Spinal cord (tissue), 10 donors: ENCODE data around the gene SLC1A1. TPM values are rescaled to one million over a fixed set of nuclear protein-coding genes. Genes with fewer than 3 reads are reported as not detected.

Experiments
- DNase-seq, 6 donors: peaks; one replicate each; pipeline versions ENCODE4 v3.0.0 to v3.0.0-alpha.2; 2013 to 2015; ENCODE audit warnings: low spot score in 6 of 6, low read depth in 4 of 6
- H3K27ac ChIP-seq: one replicate; pipeline ENCODE4 v1.5.1; 2013; ENCODE audit warnings: low read depth, low read length, control low read depth
- H3K27me3 ChIP-seq: one replicate; pipeline ENCODE4 v1.6.1; 2013; ENCODE audit warnings: low read length; ENCODE audit not compliant: control insufficient read depth, insufficient read depth
- H3K36me3 ChIP-seq: one replicate; pipeline ENCODE4 v1.6.1; 2013; ENCODE audit warnings: low read length; ENCODE audit not compliant: control insufficient read depth, insufficient read depth
- H3K4me1 ChIP-seq: one replicate; pipeline ENCODE4 v1.6.1; 2013; ENCODE audit warnings: low read length; ENCODE audit not compliant: control insufficient read depth, insufficient read depth
- H3K4me3 ChIP-seq: one replicate; pipeline ENCODE4 v1.5.1; 2013; ENCODE audit warnings: low read depth, low read length, control low read depth
- H3K9me3 ChIP-seq: one replicate; pipeline ENCODE4 v1.6.1; 2013; ENCODE audit warnings: low read length; ENCODE audit not compliant: control insufficient read depth, insufficient read depth
- WGBS: methylation state at CpG from one replicate; pipeline ENCODE4 v1.1.5; 2013; ENCODE audit warnings: missing lambda C conversion rate; ENCODE audit not compliant: insufficient coverage; 5-methylcytosine and 5-hydroxymethylcytosine counted together
- polyA plus RNA-seq, 2 donors: library from polyadenylated mRNA; unstranded; fragments of 120-200 nt; gene quantifications; one replicate each; pipeline ENCODE4 v1.2.1, GENCODE V29; 2013; ENCODE audit not compliant: insufficient read length in 2 of 2
- total RNA-seq, 2 donors: library from RNA; depleted of rRNA in 1 of 2; stranded (reverse); fragments of 120-200 nt in 1 of 2; fragments of >200 nt in 1 of 2; gene quantifications; one replicate each; pipeline versions ENCODE4 v1.2.3 to v1.2.4, GENCODE V29; 2013 to 2014
- donor health status: healthy.

The SLC1A1 gene
- total and polyA plus RNA-seq, 4 donors = 22.3 to 67.7 (median 50.5) TPM

DNA sequence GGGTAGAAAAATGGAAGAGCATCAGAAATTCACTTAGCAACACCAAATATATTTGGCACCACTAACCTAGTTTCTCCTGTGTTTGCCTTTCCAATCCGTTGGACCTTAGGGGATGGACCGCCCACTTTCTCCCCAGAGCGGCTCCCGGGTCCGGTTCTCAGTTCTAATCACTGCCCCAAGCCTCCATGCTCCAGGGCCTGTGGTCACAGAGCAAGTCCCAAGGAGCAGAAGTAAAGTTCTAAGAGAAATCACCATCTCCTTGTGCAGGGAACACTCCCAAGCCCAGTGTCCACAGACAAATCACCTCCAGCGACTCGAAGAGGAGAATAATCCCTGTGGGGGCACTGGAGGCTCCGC is 728 bp upstream of the SLC1A1 start:
- Histone ChIP-seq H3K4me3 (peak overlapping the region; percentile 65), H3K9me3 (no peaks in the 10 kb centered on the region), H3K36me3 (no peaks in the 10 kb centered on the region), H3K27me3 (peaks cover 10% of the 10 kb centered on the region), H3K4me1 (peaks cover 23% of the 10 kb centered on the region), H3K27ac (no peak overlapping the region)
- WGBS = 0% methylated on average over 6 of the region's 8 CpGs
- peak in 2 of 6 donors; percentile 2 to 4 for DNase-seq

DNA sequence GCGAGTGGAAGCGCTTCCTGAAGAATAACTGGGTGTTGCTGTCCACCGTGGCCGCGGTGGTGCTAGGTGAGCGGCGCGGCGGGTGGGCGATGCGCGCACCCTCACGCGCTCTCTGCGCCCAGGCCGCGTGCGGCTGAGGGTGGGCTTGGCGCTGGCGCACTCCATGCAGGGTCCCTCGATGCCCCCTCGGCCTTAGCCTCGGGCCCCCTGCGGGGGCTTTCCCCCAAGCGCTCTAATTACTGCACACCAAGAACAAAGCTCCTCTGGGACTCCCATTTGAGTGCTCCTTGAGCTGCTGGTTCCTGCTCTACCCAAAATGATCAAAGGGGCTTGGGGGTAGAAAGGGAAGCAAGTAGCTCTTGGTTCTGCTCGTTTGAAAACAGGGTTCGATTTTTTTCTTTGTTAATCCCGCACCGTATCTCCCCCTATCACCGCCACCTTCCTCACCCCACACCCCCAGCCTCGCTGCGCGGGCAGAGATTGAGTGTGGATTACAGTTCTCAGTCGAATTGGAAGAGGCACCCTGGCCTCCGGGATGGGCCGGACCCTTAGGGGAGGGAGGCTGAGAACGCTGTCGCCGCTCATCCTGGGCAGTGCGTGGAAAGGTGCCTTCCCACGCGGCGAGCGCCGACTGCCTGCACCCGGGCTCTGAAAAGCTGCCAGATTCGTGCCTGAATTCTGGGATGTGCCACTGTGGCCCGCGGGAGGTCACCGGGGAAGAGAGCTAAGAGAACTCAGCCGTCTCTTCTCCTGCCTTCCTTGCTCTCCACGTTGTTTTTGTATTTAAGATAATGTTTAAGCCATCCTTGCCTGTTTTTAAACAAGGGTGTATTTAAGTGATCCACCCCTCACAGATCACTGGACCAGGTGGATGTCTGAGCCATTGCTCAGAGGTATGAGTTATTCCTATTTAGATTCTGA is 697 bp downstream of the SLC1A1 start:
- WGBS = under 1% methylated on average over 42 of the region's 52 CpGs

DNA sequence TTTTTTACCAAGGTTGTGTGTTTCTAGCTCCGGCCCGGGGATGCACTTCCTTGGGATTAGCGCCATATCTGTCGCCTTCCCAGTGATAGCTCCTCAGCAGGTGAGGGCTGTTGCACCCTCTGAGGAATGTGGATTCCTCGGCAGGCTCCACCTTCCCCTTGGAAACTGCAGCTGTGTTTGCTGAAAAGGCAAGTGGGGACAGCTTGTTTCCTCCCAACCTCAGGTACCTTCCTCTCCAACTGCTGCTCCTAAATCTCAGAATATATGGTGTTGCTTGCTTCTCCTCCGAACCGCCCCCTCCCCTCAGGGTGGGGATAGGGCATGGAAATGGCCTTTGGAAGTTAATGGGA is 1.3 kb downstream of the SLC1A1 start:
- no peaks in the 10 kb centered on the region for H3K9me3 ChIP-seq
- WGBS = 0% methylated on average over 5 of the region's 7 CpGs
- peaks cover 10% of the 10 kb centered on the region for H3K27me3 ChIP-seq
- peak in 1 of 6 donors; percentile 69 for DNase-seq
- H3K27ac ChIP-seq = no peak overlapping the region
- no peaks in the 10 kb centered on the region for H3K36me3 ChIP-seq
- H3K4me1 ChIP-seq = peaks cover 26% of the 10 kb centered on the region
- peak overlapping the region; percentile 65 for H3K4me3 ChIP-seq

More for the DNA sequence above, 697 bp downstream of the SLC1A1 start:
- no peaks in the 10 kb centered on the region for H3K9me3 ChIP-seq
- no peaks in the 10 kb centered on the region for H3K36me3 ChIP-seq
- H3K4me1 ChIP-seq = peaks cover 26% of the 10 kb centered on the region
- peak; percentile 5 to 71 (median 18) for DNase-seq
- peaks cover 10% of the 10 kb centered on the region for H3K27me3 ChIP-seq
- H3K27ac ChIP-seq = peak overlapping the region; percentile 52
- H3K4me3 ChIP-seq = peak overlapping the region; percentile 65

DNA sequence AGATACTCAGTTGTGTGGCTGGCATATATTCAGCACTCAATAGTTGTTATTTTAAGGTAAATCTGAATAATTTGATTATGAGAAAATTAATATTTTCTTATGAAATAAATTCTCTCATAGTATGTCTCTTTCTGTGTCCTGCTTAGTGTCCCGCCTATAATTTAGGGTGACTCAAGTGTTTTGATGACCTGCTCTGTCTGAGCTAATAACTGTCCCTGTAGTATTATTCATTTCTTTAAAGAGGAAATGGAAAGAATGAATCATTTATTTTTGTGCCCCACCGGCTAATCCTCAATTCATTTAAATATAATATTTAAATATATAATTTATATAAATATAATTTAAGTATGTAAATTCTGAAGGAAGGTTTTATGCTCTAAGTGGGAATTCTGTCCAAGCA is 4.1 kb downstream of the SLC1A1 start:
- DNase-seq = no peak
- Histone ChIP-seq H3K36me3 (no peaks in the 10 kb centered on the region), H3K27me3 (peaks cover 10% of the 10 kb centered on the region), H3K4me1 (peaks cover 26% of the 10 kb centered on the region), H3K9me3 (no peaks in the 10 kb centered on the region), H3K27ac (no peak overlapping the region), H3K4me3 (no peak overlapping the region)
- no CpG with 5 or more reads among the region's 2 CpGs for WGBS

DNA sequence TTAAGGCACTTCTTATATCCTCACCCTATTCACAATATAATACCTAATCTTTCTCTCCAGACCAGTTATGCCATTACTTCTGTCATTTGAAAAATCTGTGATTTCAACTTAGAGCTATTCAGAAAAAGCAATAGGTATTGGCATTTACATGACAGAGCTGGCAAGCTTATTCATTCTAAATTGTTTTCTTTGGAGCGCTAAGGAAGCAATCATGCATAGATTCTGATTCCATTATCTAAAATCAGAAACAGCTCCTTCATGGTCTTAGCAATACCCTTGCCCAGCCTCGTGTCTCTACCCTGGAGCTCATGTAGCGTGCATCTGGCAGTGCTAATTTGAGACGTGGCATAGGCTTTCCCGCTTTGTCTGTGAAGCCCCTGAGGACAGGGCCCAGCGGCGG is 4.5 kb downstream of the SLC1A1 start:
- WGBS = 85% methylated on average over 7 of the region's 7 CpGs
- Histone ChIP-seq H3K4me3 (no peak overlapping the region), H3K9me3 (no peaks in the 10 kb centered on the region), H3K36me3 (no peaks in the 10 kb centered on the region), H3K27me3 (peaks cover 10% of the 10 kb centered on the region), H3K4me1 (peaks cover 21% of the 10 kb centered on the region), H3K27ac (no peak overlapping the region)
- no peak for DNase-seq

DNA sequence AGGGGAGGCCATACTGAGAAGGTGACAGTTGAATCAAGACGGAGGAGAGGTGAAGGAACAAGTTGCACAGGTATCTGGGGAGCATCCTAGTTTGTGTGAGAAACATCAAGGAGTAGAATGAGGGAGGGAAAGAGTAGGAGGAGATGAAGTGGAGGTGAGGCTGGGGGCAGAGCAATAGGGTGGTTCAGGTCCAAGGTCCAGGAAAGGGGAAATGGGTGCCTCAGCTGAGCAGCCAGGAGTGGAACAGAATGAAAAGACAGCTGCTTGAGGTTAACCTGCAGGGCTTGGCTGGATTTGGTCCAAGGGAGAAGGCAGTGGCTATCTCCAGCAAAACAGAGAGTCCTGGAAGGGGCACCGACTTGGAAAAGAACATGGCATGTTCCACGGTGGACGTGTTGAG is 5.3 kb downstream of the SLC1A1 start:
- no peak overlapping the region for H3K27ac ChIP-seq
- WGBS = 87% methylated on average over 4 of the region's 4 CpGs
- peaks cover 25% of the 10 kb centered on the region for H3K4me1 ChIP-seq
- no peak for DNase-seq
- H3K36me3 ChIP-seq = no peaks in the 10 kb centered on the region
- peaks cover 10% of the 10 kb centered on the region for H3K27me3 ChIP-seq
- no peak overlapping the region for H3K4me3 ChIP-seq
- H3K9me3 ChIP-seq = no peaks in the 10 kb centered on the region

DNA sequence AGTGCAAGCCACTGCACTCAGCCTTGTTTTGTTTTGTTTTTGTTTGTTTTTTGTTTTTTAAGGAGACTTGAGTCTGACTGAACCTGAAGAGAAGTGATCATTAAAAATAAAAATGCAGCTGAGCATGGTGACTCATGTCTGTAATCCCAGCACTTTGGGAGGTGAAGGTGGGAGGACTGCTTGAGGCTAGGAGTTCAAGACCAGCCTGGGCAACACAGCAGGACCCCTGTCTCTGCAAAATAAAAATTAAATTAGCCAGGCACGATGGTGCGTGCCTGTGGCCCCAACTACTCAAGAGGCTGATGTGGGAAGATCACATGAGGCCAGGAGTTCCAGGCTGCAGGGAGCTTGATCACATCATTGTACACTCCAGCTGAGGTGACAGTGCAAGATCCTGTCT is 6.2 kb downstream of the SLC1A1 start:
- peaks cover 21% of the 10 kb centered on the region for H3K4me1 ChIP-seq
- peaks cover 4% of the 10 kb centered on the region for H3K27me3 ChIP-seq
- H3K27ac ChIP-seq = no peak overlapping the region
- no peak overlapping the region for H3K4me3 ChIP-seq
- H3K9me3 ChIP-seq = no peaks in the 10 kb centered on the region
- WGBS = 83% methylated on average over 2 of the region's 2 CpGs
- no peaks in the 10 kb centered on the region for H3K36me3 ChIP-seq
- DNase-seq = no peak

DNA sequence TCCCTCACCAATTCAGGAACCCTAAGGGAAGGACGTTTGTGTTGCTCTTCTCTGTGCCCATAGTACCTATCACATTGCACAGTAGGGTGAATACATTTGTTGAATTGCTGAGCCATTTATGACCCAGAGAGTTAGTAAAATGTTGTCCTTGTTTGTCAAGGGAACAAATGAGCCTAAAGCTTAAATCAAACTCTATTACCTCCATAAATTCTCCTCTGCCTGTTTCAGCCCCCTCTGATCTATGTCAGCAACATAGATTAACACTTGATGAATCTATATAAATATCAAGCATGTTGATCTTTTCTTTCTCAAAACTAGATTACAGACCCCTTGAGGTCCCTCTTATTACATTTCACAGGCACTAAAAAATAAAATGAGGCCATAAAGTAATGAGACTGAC is 7.1 kb downstream of the SLC1A1 start:
- Histone ChIP-seq H3K4me1 (peaks cover 15% of the 10 kb centered on the region), H3K36me3 (no peaks in the 10 kb centered on the region), H3K27me3 (no peaks in the 10 kb centered on the region), H3K9me3 (no peaks in the 10 kb centered on the region), H3K27ac (no peak overlapping the region), H3K4me3 (no peak overlapping the region)
- no CpG with 5 or more reads among the region's 1 CpG for WGBS
- no peak for DNase-seq

DNA sequence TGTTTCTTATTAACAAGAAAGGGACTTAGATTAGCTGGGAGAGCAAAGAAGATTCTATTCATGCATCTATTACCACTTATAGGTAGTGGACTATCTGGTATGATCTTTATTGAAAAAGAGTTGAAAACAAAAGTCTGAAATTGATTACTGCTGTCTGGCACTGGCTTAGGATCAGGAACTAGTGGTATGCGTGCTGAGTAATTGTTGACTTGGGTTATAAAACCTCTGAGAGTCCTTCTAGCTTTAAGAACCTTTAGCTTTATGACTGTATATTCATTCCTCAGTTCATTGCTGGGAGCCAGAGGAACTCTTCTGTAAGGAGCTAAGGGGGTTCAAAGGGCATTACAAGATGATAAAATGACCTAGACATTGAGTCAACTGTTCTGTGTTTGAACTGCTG is 7.6 kb downstream of the SLC1A1 start:
- no CpG with 5 or more reads among the region's 1 CpG for WGBS

DNA sequence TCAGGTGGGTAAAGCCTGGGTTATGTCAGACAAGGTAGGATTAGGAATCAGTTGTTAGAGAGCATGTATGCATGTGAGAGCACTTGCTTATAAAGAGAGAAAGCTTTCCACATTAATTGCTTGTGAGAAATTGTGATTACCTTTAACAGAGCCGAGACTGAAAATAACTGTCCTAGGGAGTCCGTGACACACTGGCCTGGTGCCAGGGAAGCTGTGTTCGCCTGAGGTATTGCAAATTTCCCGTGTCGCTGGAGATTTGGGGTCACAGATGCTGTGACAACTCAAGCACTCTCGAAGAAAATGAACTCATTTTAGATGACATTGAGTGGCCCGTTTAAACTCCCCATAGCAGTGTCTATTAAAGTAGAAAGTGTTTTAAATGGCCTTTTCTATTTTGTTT is 9.6 kb downstream of the SLC1A1 start:
- peak in 3 of 6 donors; percentile 14 to 58 (median 17) for DNase-seq
- H3K4me1 ChIP-seq = peaks cover 13% of the 10 kb centered on the region
- no peaks in the 10 kb centered on the region for H3K9me3 ChIP-seq
- no peaks in the 10 kb centered on the region for H3K36me3 ChIP-seq
- no peak overlapping the region for H3K4me3 ChIP-seq
- no peaks in the 10 kb centered on the region for H3K27me3 ChIP-seq
- H3K27ac ChIP-seq = no peak overlapping the region
- 27% methylated on average over 4 of the region's 7 CpGs for WGBS

More for the DNA sequence above, 7.6 kb downstream of the SLC1A1 start:
- Histone ChIP-seq H3K36me3 (no peaks in the 10 kb centered on the region), H3K4me1 (peaks cover 13% of the 10 kb centered on the region), H3K4me3 (no peak overlapping the region), H3K27ac (no peak overlapping the region), H3K27me3 (no peaks in the 10 kb centered on the region), H3K9me3 (no peaks in the 10 kb centered on the region)
- no peak for DNase-seq
